Measurements from ENCODE around the gene RIOK1. TPM values are rescaled to one million over a fixed set of nuclear protein-coding genes. Genes with fewer than 3 reads are reported as not detected.
A peak's percentile ranks its signal among the peaks of the same experiment; 100 is the strongest.

Gene RIOK1
- total and polyA plus RNA-seq, 9 of the 15 experiments (the other 6 are each of a cell fraction or from before 2014, with no cell fraction given) = 24.9 to 101 (median 52.2) TPM

- TF ChIP-seq ZNF263 (CRISPR knock-in tag; IDR thresholded peaks at IDR 0.05; ENCODE audit: borderline replicate concordance) (no peak), TGIF2 (CRISPR knock-in tag; IDR thresholded peaks at IDR 0.05) (0 out of 2 replicates have a peak, but pooled peaks have one; percentile 80), MAFG (tag; conservative IDR thresholded peaks at IDR 0.05) (no peak), ZNF561 (CRISPR knock-in tag; conservative IDR thresholded peaks at IDR 0.05) (no peak), SOX6 (IDR thresholded peaks at IDR 0.05) (peak; percentile 50; the same call in 1 of the 2 replicates), BRF1 (IDR thresholded peaks at IDR 0.05; ENCODE audit: borderline replicate concordance, extremely low read depth, insufficient read length) (no peak), CREM (IDR thresholded peaks at IDR 0.05; ENCODE audit: low read depth) (peak; percentile 7; the same call in 1 of the 2 replicates), ZNF124 (CRISPR knock-in tag; IDR thresholded peaks at IDR 0.05) (no peak), ZNF146 (CRISPR knock-in tag; IDR thresholded peaks at IDR 0.05; ENCODE audit: unreplicated experiment) (no peak), THAP7 (CRISPR knock-in tag; IDR thresholded peaks at IDR 0.05) (no peak)
- TF ChIP-seq, protein P1, sequence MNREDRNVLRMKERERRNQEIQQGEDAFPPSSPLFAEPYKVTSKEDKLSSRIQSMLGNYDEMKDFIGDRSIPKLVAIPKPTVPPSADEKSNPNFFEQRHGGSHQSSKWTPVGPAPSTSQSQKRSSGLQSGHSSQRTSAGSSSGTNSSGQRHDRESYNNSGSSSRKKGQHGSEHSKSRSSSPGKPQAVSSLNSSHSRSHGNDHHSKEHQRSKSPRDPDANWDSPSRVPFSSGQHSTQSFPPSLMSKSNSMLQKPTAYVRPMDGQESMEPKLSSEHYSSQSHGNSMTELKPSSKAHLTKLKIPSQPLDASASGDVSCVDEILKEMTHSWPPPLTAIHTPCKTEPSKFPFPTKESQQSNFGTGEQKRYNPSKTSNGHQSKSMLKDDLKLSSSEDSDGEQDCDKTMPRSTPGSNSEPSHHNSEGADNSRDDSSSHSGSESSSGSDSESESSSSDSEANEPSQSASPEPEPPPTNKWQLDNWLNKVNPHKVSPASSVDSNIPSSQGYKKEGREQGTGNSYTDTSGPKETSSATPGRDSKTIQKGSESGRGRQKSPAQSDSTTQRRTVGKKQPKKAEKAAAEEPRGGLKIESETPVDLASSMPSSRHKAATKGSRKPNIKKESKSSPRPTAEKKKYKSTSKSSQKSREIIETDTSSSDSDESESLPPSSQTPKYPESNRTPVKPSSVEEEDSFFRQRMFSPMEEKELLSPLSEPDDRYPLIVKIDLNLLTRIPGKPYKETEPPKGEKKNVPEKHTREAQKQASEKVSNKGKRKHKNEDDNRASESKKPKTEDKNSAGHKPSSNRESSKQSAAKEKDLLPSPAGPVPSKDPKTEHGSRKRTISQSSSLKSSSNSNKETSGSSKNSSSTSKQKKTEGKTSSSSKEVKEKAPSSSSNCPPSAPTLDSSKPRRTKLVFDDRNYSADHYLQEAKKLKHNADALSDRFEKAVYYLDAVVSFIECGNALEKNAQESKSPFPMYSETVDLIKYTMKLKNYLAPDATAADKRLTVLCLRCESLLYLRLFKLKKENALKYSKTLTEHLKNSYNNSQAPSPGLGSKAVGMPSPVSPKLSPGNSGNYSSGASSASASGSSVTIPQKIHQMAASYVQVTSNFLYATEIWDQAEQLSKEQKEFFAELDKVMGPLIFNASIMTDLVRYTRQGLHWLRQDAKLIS (CRISPR knock-in tag; IDR thresholded peaks at IDR 0.05) = no peak; the same call in 1 of the 2 replicates
- TF ChIP-seq, protein P2, sequence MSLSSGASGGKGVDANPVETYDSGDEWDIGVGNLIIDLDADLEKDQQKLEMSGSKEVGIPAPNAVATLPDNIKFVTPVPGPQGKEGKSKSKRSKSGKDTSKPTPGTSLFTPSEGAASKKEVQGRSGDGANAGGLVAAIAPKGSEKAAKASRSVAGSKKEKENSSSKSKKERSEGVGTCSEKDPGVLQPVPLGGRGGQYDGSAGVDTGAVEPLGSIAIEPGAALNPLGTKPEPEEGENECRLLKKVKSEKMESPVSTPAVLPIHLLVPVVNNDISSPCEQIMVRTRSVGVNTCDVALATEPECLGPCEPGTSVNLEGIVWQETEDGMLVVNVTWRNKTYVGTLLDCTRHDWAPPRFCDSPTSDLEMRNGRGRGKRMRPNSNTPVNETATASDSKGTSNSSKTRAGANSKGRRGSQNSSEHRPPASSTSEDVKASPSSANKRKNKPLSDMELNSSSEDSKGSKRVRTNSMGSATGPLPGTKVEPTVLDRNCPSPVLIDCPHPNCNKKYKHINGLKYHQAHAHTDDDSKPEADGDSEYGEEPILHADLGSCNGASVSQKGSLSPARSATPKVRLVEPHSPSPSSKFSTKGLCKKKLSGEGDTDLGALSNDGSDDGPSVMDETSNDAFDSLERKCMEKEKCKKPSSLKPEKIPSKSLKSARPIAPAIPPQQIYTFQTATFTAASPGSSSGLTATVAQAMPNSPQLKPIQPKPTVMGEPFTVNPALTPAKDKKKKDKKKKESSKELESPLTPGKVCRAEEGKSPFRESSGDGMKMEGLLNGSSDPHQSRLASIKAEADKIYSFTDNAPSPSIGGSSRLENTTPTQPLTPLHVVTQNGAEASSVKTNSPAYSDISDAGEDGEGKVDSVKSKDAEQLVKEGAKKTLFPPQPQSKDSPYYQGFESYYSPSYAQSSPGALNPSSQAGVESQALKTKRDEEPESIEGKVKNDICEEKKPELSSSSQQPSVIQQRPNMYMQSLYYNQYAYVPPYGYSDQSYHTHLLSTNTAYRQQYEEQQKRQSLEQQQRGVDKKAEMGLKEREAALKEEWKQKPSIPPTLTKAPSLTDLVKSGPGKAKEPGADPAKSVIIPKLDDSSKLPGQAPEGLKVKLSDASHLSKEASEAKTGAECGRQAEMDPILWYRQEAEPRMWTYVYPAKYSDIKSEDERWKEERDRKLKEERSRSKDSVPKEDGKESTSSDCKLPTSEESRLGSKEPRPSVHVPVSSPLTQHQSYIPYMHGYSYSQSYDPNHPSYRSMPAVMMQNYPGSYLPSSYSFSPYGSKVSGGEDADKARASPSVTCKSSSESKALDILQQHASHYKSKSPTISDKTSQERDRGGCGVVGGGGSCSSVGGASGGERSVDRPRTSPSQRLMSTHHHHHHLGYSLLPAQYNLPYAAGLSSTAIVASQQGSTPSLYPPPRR (CRISPR knock-in tag; IDR thresholded peaks at IDR 0.05; ENCODE audit: borderline replicate concordance) = 0 out of 2 replicates have a peak, but pooled peaks have one; percentile 32
Measured at GRCh38 chr6:7389451-7390225, at the start of gene RIOK1, which contains the start of gene CAGE1 (continued).

Measured in K562 (cell line).